Smooth muscle cell (in vitro differentiated cells): ENCODE results near the gene MEN1. TPM values are rescaled to one million over a fixed set of nuclear protein-coding genes. Genes with fewer than 3 reads are reported as not detected.

Source experiments
- DNase-seq: peaks from one replicate; lab custom pipeline; 2025; ENCODE audit not compliant: unreplicated experiment; lab: John Stamatoyannopoulos, UW
- H2AFZ ChIP-seq: fragments of 200-600 bp; sonication (generic); 2 replicates; pipeline ENCODE4 v1.6.0; 2016; ENCODE audit warnings: antibody characterized with exemption, low read depth, mild to moderate bottlenecking
- H3F3A ChIP-seq: fragments of 200-600 bp; sonication (generic); 2 replicates; pipeline ENCODE4 v1.6.0; 2017; ENCODE audit warnings: antibody characterized with exemption, low read depth
- H3K27ac ChIP-seq: fragments of 200-600 bp; sonication (generic); 2 replicates; pipeline ENCODE4 v1.5.1; 2016; ENCODE audit warnings: low read depth, mild to moderate bottlenecking
- H3K27me3 ChIP-seq: fragments of 200-600 bp; sonication (generic); 2 replicates; pipeline ENCODE4 v1.6.1; 2016; ENCODE audit warnings: low read depth, mild to moderate bottlenecking
- H3K36me3 ChIP-seq: fragments of 200-600 bp; sonication (generic); 2 replicates; pipeline ENCODE4 v1.5.1; 2016; ENCODE audit warnings: low read depth
- H3K4me1 ChIP-seq: fragments of 200-600 bp; sonication (generic); 2 replicates; pipeline ENCODE4 v1.5.1; 2016; ENCODE audit warnings: low read depth
- H3K4me2 ChIP-seq: fragments of 200-600 bp; sonication (generic); 2 replicates; pipeline ENCODE4 v1.6.0; 2016; ENCODE audit warnings: mild to moderate bottlenecking
- H3K4me3 ChIP-seq: fragments of 200-600 bp; sonication (generic); 2 replicates; pipeline ENCODE4 v1.5.1; 2016; ENCODE audit warnings: mild to moderate bottlenecking
- H3K79me2 ChIP-seq: fragments of 200-600 bp; sonication (generic); 2 replicates; pipeline ENCODE4 v1.6.0; 2016; ENCODE audit warnings: low read depth, mild to moderate bottlenecking
- H3K9ac ChIP-seq: fragments of 200-600 bp; sonication (generic); 2 replicates; pipeline ENCODE4 v1.6.0; 2016; ENCODE audit warnings: low read depth
- H3K9me3 ChIP-seq: fragments of 200-600 bp; sonication (generic); replicated peaks from 2 replicates; pipeline ENCODE4 v1.5.1; 2016; ENCODE audit warnings: low read depth
- H4K20me1 ChIP-seq: fragments of 200-600 bp; sonication (generic); 2 replicates; pipeline ENCODE4 v1.6.0; 2016; ENCODE audit warnings: low read depth
- CTCF ChIP-seq: fragments of 200-600 bp; sonication (generic); IDR thresholded peaks from 2 replicates; pipeline ENCODE4 v1.5.1; 2017; ENCODE audit warnings: borderline replicate concordance, mild to moderate bottlenecking, antibody characterized with exemption; ENCODE audit not compliant: insufficient read depth, poor library complexity, severe bottlenecking
- WGBS: methylation state at CpG from one replicate; pipeline ENCODE4 v1.1.7; 2016; ENCODE audit warnings: low lambda C conversion rate; 5-methylcytosine and 5-hydroxymethylcytosine counted together
- polyA plus RNA-seq: library from polyadenylated mRNA; unstranded; fragments of >200 nt; fragmentation: Nextera tagmentation; extraction: Ambion mirVana; gene quantifications from 2 replicates; pipeline ENCODE4 v1.2.1, GENCODE V29; 2016
- total RNA-seq: library from RNA; depleted of rRNA; stranded (reverse); fragments of >200 nt; gene quantifications from 2 replicates; pipeline ENCODE4 v1.2.3, GENCODE V29; 2014

The MEN1 gene
- total and polyA plus RNA-seq, 2 experiments from 2014 or later = 11.6 to 37.3 TPM

GRCh38 chr11:64766881-64767280 lies 43.5 kb downstream of the MEN1 start:
- TF ChIP-seq CTCF = no peak
- H3K27ac ChIP-seq = no peak overlapping the region
- no peak overlapping the region for H2AFZ ChIP-seq
- peaks cover 100% of the 10 kb centered on the region for H4K20me1 ChIP-seq
- peaks cover 26% of the 10 kb centered on the region for H3K36me3 ChIP-seq
- no peak overlapping the region for H3K4me3 ChIP-seq
- no peaks in the 10 kb centered on the region for H3K9me3 ChIP-seq
- WGBS = 100% methylated on average over 9 of the region's 11 CpGs
- peaks cover 16% of the 10 kb centered on the region for H3K4me1 ChIP-seq
- peaks cover 80% of the 10 kb centered on the region for H3F3A ChIP-seq
- no peak overlapping the region for H3K4me2 ChIP-seq
- DNase-seq = no peak
- H3K27me3 ChIP-seq = no peaks in the 10 kb centered on the region
- H3K79me2 ChIP-seq = peaks cover 26% of the 10 kb centered on the region
- H3K9ac ChIP-seq = no peak overlapping the region

- peaks cover 20% of the 10 kb centered on the region for H3K79me2 ChIP-seq
- H3F3A ChIP-seq = peaks cover 72% of the 10 kb centered on the region
- no peak overlapping the region for H2AFZ ChIP-seq
- no peak for TF ChIP-seq CTCF
- no peak overlapping the region for H3K9ac ChIP-seq
- WGBS = 94% methylated on average over 30 of the region's 42 CpGs
- H3K9me3 ChIP-seq = no peaks in the 10 kb centered on the region
- no peak overlapping the region for H3K4me2 ChIP-seq
- H4K20me1 ChIP-seq = peaks cover 96% of the 10 kb centered on the region
- H3K27me3 ChIP-seq = no peaks in the 10 kb centered on the region
- no peak overlapping the region for H3K4me3 ChIP-seq
- peaks cover 16% of the 10 kb centered on the region for H3K4me1 ChIP-seq
- H3K27ac ChIP-seq = no peak overlapping the region
- peaks cover 18% of the 10 kb centered on the region for H3K36me3 ChIP-seq
- DNase-seq = no peak
Measured at GRCh38 chr11:64765851-64766665, 44.3 kb downstream of the MEN1 start.

- no peaks in the 10 kb centered on the region for H3K27me3 ChIP-seq
- H3K9ac ChIP-seq = no peak overlapping the region
- no peak overlapping the region for H3K4me3 ChIP-seq
- H3F3A ChIP-seq = peaks cover 65% of the 10 kb centered on the region
- peaks cover 93% of the 10 kb centered on the region for H4K20me1 ChIP-seq
- H3K4me2 ChIP-seq = no peak overlapping the region
- no peak overlapping the region for H2AFZ ChIP-seq
- H3K79me2 ChIP-seq = peaks cover 14% of the 10 kb centered on the region
- H3K4me1 ChIP-seq = peaks cover 20% of the 10 kb centered on the region
- WGBS = 97% methylated on average over 27 of the region's 30 CpGs
- no peak for DNase-seq
- H3K36me3 ChIP-seq = peaks cover 17% of the 10 kb centered on the region
- H3K27ac ChIP-seq = no peak overlapping the region
- H3K9me3 ChIP-seq = no peaks in the 10 kb centered on the region
- peak; percentile 11 for TF ChIP-seq CTCF
Measured at GRCh38 chr11:64765291-64765850, 45.0 kb downstream of the MEN1 start.
